Measurements from ENCODE around the gene CHTF8.

The CHTF8 gene

GRCh38 chr16:69093974-69094373 is 38.4 kb downstream of the CHTF8 start:
- in situ Hi-C loops (cut with MboI; ENCODE audit: low sequenced_read_pairs) = loop anchor here (25.0 kb wide), 1 partner anchor 107 kb away; no protein-coding TSS in a partner anchor

DNA sequence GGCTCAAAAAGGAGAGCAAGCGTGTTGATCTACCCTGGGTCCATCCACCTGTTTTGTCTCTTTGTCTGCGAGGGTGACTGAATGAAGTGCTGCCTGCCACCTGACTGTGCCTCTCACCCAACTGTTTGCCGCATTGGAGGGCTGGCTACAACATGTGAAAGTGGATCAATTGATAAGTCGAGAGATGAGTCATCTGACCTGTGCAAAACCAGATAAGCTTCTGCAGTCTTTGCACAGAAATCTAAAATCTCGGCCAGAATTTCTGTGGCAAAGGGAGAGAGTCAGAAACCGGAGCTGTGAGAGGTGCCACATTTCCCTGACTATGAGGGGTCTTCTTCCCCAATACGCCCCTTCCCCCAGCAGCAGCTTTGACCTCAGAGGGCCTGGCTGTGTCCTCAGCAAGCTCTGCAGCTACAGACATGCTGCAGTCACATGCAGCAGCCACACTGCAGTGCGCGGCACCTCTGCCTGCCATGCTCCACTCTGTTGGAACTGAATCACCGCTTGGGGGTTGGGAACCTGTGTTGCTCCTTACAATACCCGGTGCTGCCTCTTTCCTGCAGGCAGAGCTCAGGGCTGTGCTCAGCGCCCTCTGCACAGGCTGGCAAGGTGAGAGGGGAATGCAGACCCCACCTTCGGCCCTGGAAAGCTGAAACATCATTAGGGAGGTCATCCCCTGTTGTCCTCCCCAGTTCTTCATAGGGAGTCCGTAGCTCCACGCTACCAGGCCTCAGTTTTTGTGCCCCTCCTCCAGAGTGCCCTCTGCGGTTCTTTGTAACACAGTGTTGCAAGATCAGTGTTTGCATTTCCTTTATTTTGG is 43.1 kb downstream of the CHTF8 start:
- in situ Hi-C loops (cut with MboI; ENCODE audit: low sequenced_read_pairs) = loop anchor here (25.0 kb wide), 1 partner anchor 102 kb away; no protein-coding TSS in a partner anchor

DNA sequence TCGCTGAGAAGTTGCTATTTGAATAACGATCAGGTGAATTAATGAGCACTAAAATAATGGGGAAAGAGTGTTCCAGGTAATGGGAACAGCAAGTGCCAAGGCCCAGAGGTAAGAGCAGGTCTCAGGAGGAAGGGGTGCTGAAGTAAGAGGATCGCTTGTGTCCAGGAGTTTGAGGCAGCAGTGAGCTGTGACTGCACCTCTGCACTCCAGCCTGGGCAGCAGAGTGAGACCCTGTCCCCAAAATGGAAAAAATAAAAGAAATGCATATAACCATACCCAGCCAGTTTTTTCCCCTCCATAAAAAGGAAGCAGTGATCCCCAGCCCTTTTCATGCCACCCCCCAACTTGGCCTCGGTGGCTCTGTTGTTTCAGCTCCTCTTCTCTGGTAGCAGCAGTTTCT is 43.7 kb downstream of the CHTF8 start:
- in situ Hi-C loops (cut with MboI; ENCODE audit: low sequenced_read_pairs) = loop anchor here (25.0 kb wide), 1 partner anchor 101 kb away; no protein-coding TSS in a partner anchor

GRCh38 chr16:69087161-69087581 is 45.2 kb downstream of the CHTF8 start:
- in situ Hi-C loops (cut with MboI; ENCODE audit: low sequenced_read_pairs) = loop anchor here (25.0 kb wide), 1 partner anchor 100 kb away; no protein-coding TSS in a partner anchor

DNA sequence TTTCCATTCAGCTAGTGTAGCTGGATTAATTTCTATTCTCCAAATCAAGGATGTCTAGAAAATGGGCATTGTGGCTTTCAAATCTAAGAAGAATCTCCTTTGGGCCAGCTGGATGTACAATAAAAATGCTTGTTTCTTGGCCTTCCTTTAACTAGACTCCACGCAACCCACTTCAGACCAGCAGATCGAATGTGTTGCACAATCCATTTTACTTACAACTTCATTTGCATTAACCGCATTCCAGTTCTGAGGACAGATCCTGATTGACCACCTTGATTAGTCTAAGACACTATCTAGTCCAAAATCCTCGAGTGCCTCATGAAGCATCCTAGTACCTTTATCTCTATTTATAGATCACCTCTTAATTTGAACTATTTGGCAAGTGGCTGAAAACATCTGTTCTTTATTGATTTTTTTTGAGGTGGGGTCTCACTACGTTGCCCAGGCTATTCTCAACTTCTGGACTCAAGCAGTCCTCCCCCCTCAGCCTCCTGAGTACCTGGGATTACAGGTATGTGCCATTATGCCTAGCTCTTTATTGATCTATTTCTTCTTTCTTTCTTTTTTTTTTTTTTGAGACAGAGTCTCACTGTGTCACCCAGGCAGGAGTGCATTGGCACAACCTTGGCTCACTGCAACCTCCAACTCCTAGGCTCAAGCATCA is 47.2 kb downstream of the CHTF8 start:
- in situ Hi-C loops (cut with MboI; ENCODE audit: low sequenced_read_pairs) = loop anchor here (25.0 kb wide), 1 partner anchor 98 kb away; no protein-coding TSS in a partner anchor

GRCh38 chr16:69084289-69084688 is 48.1 kb downstream of the CHTF8 start:
- in situ Hi-C loops (cut with MboI; ENCODE audit: low sequenced_read_pairs) = loop anchor here (25.0 kb wide), 1 partner anchor 97 kb away; no protein-coding TSS in a partner anchor

GRCh38 chr16:69083306-69083941 is 49.0 kb downstream of the CHTF8 start:
- in situ Hi-C loops (cut with MboI; ENCODE audit: low sequenced_read_pairs) = loop anchor here (25.0 kb wide), 1 partner anchor 96 kb away; no protein-coding TSS in a partner anchor

DNA sequence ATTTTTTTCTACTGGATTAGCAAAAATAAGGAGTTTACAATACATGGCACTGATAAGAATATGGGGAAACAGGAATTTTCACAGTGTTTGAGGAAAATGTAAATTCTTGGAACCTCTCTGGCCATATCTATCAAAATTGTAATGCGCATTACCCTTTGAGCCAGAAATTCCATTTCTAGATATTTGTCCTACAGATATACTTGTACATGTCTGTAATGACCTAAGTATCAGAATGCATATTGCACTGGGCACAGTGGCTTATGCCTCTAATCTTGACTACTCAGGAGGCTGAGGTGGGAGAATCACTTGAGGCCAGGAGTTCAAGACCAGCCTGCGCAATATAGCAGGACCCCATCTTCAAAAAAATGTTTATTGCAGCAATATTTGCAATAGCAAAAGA is 52.7 kb downstream of the CHTF8 start:
- in situ Hi-C loops (cut with MboI; ENCODE audit: low sequenced_read_pairs) = loop anchor here (25.0 kb wide), 1 partner anchor 92 kb away; no protein-coding TSS in a partner anchor

- in situ Hi-C loops (cut with MboI; ENCODE audit: low sequenced_read_pairs) = loop anchor here (25.0 kb wide), 1 partner anchor 91 kb away; no protein-coding TSS in a partner anchor
These were observed 54.3 kb downstream of the CHTF8 start for GRCh38 chr16:69078073-69078472.

DNA sequence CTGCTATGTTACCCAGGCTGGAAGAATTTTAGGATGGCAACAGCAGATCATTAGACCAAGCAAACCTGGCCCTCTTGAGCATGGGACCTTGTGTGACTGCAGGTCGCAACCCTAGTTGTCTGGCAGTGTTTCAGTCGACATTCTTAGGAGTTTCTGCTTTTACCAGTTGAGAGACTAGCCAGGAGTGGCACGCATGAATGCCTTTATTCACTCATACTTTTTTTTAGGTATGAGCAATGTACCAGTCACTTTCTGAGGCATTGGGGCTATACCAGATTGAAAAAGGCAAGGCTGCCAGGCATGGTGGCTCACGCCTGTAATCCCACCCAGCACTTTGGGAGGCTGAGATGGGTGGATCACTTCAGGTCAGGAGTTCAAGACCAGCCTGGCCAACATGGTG is 55.1 kb downstream of the CHTF8 start:
- in situ Hi-C loops (cut with MboI; ENCODE audit: low sequenced_read_pairs) = loop anchor here (25.0 kb wide), 1 partner anchor 90 kb away; no protein-coding TSS in a partner anchor

DNA sequence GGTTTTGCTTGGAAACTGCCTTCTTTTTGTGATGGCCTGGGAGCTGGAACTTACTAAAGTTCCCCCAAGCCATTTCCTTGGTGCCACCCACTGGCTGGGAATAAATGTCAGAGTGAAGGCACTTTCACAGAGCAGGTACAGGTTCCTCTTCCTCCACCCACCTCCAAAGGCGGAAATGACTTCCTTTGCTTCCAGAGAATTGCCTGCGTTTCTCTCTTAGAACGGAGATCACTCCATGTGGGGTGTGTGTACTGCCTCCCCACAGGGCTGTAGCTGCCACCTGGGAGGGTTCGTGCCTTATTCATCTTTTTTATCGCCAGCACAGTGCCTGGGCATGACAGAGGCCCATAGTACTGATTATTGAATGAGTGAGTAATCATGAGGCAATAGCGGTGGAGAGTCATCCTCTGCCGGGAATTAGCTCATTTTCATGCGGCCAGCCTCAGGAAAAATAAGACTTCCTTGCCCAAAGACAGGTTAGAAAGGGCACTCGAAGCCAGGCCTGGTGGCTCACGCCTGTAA is 59.1 kb downstream of the CHTF8 start:
- in situ Hi-C loops (cut with MboI; ENCODE audit: low sequenced_read_pairs) = no loop called here

DNA sequence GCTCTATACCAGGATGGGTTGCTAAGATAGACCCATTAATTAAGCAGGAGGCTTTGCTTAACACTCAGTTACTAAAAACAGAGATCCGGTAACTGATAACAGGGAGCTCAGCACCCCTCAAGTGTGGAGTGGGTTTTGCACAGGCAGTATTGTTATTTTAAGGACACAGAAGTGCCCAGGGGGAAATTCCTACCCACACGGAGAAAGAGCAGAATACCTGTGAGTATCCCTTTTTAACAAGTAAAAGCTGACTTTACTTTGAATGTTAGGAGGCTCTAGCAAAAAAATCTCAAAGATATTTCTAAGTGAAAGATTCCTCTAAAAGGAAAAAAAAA is 59.8 kb downstream of the CHTF8 start:
- in situ Hi-C loops (cut with MboI; ENCODE audit: low sequenced_read_pairs) = no loop called here

DNA sequence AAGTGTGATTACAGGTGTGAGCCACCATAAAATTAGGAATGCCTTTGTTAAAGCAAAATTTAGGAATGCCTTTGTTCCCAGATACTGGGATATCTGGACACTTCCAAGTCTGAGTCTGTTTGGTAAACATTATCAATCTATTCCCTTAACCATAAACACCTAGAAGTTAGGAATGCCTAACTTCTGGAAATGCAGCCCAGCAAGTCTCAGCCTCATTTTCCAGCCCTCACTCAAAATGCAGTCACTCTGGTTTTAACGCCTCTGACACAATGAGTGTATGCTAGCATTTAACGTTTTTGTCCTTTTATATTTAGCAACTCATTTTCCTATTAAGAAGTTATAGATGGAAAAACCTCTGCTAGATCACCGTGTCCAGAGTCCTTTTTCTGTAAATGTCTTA is 61.4 kb downstream of the CHTF8 start:
- in situ Hi-C loops (cut with MboI; ENCODE audit: low sequenced_read_pairs) = no loop called here

DNA sequence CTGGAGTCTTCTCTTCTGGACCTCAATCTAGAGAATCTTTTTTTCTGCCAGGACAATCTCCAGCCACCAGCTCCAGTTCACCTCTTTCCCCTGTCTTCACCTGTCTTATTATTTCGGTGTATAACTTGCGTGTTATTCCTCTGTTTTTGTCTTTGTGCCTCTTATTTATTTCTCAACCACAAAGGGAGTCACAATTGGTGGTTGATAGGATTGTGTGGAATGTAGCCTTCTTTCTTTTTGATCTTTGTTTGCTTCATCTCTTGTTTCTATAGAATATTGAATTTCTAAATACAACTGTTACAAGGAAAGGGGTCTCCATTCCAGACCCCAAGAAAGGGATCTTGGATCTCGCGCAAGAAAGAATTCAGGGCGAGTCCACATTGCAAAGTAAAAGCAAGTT is 62.9 kb downstream of the CHTF8 start:
- in situ Hi-C loops (cut with MboI; ENCODE audit: low sequenced_read_pairs) = no loop called here
